Fibroblast of upper back skin (primary cell): Measurements from ENCODE around the gene HPGD.

Experiments
- DNase-seq: peaks from one replicate; pipeline ENCODE4 v3.0.0-alpha.2; 2013

The HPGD gene

DNA sequence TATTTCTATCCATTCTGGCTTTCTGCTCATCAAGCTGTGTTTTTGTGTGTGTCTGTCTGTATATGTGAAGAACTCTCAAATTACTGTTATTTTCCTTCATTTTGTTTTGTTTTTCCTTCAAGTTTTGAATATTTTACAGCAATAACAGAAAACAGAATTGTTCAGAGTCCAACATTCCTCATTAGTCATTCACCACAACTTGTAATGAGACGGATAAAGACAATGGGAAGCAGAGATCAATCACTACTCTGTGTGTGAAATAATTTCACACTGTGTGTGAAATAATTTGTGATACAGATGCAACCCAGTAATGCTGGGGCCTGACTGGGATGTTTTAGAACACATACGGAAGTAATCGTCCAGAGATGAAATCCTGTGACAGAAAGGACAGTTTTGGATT is 55.2 kb downstream of the HPGD start:
- DNase-seq = no peak

DNA sequence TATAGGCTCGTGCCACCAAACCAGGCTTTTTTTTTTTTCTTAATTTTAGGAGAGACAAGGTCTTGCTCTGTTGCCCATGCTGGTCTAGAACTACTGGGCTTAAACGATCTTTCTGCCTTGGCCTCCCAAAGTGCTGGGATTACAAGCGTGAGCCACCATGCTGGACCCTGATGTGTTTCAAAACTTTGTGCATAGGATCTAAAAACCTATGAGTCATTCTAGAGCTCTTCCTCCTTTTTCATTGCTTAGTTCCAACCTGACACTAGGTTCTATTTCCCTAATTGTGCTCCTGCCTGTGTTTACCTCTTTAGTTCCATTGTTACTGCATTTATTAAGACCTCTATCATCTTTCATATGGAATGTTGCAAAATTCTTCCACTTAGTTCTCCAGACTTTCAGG is 57.3 kb downstream of the HPGD start:
- DNase-seq = no peak

DNA sequence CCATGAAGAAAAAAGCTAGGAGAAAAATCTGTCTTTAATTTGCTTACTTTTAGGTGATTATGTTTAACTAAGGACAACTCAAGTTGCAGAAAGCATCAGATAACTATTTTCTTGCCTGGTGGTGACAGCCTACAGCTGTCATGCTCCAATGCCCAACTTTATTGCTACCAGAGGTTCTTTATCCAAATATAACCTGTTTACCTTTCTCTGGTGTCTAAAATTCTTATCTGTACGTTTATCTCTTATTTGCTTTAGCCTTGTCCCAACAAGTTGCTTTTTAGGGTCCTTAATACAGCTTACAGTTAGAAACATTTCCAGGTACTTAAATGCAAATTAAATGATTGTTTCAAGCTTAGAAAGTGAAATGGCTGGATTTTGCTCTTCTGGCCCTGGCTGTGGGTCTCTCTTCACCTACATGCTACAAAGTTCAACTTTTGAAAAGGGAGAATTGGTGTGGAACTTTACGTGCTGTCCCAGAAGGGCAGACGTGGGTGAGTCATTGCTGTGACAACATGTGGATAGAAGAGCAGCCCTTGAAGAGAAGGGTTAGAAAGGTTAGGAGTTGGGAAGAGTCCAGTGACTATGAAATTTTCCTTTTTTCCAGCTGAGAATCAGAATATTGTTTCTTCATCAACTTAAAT is 60.7 kb downstream of the HPGD start:
- no peak for DNase-seq

DNA sequence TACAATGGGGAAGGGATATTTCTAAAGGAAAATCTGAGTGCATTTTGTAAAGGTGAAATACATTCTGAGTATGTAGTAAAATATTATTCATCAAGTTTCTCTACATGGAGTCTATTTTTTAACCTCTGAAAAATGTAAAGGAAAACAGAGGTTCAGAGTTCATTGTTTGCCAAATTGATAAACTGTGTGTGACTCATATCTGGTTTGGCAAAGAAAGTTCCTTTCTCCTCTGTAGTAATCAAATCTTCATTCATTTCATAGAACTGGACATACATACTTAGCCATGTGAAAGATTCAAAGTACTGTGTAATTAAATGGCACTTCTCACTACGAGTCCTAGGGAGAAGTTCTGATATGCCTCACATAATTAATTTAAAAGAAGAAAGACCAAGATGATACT is 61.6 kb downstream of the HPGD start:
- DNase-seq = peak; percentile 44

DNA sequence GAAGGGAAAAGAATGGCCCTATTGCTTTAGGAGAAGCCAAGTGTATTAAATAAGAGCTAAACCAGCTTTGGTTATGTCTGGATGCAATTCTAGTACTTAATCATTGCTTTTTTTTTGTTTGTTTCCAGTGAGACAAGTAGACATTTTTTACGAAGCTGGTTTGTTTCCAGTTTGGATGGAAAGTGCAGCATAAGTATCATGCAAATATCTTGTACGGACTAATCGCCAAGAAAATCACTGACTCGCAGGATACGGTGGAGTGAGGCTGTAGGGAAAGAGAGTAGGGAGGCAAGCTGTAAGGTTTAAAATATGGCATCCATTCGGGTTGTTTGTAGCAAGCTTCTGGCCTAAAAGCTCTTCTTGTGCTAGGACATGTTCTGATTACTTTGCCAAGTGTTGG is 64.8 kb downstream of the HPGD start:
- no peak for DNase-seq

- DNase-seq = no peak
These were observed 67.3 kb downstream of the HPGD start for GRCh38 chr4:174454815-174455473.

DNA sequence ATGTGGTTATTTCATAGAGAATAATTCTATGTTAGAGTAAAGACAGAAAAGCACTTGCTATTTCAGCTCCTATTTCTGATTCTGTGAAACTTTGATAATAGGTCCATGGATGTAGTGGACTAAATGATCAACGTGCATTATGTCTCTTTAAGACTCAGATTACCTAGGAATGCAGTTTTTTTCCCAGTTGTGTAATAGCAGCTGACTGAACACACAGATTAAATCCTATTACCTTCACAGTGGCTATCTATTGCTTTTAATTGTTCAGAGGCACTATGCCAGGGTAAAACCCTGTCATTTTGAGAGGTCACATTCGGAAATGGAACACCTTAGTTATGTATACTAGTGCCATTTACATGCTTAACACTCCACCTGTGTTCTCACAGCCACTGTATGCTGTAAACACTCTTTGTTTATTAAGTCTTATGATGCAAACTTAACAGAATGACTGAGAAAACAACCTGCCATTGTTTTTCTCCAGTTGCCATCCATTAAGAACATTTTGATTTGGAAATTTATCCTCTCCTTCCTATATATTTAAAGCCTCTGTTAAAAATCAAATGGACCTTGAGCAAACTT is 70.5 kb downstream of the HPGD start:
- DNase-seq = no peak

- DNase-seq = no peak
These were observed 71.5 kb downstream of the HPGD start for GRCh38 chr4:174450786-174451125.

DNA sequence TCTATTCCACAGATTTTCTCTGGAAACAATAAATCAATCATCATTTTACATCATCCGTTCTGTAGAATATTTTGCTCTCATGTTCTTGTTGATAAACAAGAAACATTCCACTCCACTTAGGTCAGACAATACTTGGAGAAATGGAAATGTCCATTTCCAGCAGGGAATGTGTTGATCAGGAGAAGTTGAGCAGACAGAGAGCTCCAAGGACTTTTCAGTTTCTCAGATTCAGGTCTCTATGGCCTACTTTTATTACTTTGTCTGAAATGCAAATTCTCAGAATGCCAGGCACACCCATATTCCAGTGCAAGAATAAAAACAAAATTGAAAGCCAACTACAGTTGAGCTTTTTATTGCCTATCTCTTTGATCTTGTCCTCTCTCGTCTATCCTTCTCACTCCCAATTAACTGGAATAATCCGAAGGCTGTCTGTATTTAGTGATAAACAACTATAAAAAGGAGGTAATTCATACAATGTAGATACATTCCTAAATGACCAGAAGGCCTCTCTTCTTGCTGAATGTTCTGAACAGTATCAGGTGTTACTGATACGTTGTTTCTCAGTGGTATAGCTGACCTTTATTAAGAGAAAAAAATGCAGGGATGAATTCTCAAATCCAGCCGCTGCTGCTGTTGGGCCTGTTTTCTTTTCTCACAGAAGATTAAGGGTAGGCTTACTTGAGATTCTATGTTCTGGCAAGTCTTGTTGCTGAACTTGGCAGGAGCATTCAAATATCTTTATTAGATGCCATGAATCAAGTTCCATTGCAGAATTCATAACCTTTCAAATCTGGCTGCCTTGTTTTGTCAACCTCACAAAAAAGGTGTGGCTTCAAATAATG is 72.1 kb downstream of the HPGD start:
- DNase-seq = peak; percentile 21

DNA sequence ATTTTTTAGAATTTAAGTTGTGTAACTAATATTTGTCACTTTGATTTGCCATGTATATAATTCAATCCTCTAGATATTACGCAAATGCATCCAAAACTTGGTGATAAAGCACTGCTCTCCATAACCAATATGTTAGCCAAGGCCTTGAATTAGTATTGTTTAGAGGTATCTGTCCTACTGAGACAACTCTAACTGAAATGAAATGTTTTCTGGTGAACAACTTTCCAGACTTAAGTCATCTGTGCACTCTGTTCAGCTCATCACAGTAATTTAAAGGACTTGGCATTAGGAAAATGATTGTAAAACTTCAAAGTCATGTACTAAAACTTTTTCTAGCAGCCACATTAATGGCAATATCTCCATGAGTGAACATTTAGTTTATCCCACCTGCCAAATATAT is 73.1 kb downstream of the HPGD start:
- DNase-seq = no peak

DNA sequence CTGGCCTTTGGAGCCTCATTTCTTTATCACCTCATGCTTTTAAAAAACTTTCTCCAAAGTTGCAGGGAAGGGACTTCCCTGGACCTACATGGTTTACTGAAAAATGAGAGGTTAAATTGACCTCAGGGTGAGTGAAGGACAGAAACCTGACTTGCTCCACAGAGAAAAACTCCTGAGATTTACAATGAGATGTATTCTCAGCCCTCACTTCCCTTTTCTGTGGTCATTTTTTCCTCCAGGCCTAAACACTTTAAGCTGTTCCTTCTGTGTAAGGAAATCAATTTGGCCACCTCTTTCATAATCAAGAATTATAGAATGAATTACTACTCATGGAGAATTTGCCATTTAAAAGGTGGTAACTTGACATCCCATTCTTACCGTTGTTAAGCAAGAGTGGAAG is 77.9 kb downstream of the HPGD start:
- no peak for DNase-seq
